HUES48 (cell line): ENCODE results near the gene PITPNC1.

Source experiments
- H3K27ac ChIP-seq: one replicate; pipeline ENCODE4 v1.7.0; 2013; ENCODE audit warnings: low read depth, low read length, inconsistent platforms
- H3K27me3 ChIP-seq: 2 replicates; pipeline ENCODE4 v1.6.1; 2013; ENCODE audit warnings: mild to moderate bottlenecking, low read length; ENCODE audit not compliant: control insufficient read depth, insufficient read depth
- H3K36me3 ChIP-seq: 2 replicates; pipeline ENCODE4 v1.6.1; 2013; ENCODE audit warnings: low read length; ENCODE audit not compliant: control insufficient read depth, insufficient read depth
- H3K4me1 ChIP-seq: 2 replicates; pipeline ENCODE4 v1.6.1; 2013; ENCODE audit warnings: mild to moderate bottlenecking, low read length; ENCODE audit not compliant: control insufficient read depth, insufficient read depth
- H3K4me3 ChIP-seq: 2 replicates; pipeline ENCODE4 v1.5.1; 2013; ENCODE audit warnings: mild to moderate bottlenecking, low read depth, low read length
- H3K9ac ChIP-seq: 2 replicates; pipeline ENCODE4 v1.6.1; 2013; ENCODE audit warnings: mild to moderate bottlenecking, low read depth, low read length, moderate library complexity
- H3K9me3 ChIP-seq: 2 replicates; pipeline ENCODE4 v1.6.1; 2013; ENCODE audit warnings: low read length; ENCODE audit not compliant: control insufficient read depth, insufficient read depth

The PITPNC1 gene

DNA sequence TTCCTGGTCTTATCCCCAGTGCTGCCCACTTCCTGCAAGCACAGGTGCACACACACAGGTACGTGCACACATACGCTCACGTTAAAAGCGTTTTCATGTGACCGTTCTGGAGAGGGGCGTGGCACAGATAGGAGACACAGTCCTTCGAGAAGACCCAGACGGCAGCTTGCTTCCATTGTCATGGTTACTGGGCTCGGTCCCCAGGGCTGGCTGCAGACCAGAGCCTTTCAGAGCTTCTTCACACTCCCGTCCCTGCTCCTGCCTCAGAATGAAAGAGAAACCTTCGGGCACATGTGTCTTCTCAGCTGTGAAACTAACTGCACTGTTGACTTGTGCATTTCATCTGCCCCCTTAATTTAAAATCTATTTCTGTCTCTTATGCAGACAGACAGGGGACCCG lies 154.2 kb downstream of the PITPNC1 start:
- Histone ChIP-seq H3K27me3 (no peaks in the 10 kb centered on the region), H3K9ac (no peak overlapping the region), H3K4me3 (no peak overlapping the region)

DNA sequence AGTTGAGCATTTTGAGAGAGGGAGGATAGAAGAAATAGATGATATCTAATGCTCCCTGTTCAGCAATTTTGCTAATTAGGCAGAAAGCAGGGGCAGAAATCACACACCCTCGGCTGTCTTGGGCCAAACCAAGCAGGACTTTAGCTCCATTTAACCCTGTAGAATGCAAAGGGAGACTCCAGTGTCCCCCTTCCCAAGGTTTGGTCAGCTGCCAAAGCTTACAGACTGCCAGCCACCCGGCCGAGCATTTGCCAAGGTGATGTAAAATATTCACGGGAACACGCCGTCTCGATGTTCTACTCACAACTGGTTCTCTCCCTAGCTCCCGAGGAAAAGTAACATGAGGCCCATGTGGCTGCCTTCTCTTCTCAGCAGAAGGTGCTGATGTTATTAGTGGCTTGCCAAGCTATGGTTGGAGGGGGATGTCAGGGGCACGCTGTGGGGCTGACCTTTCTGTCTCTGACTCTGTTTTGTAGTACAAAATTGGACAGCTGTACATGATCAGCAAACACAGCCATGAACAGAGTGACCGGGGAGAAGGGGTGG lies 155.3 kb downstream of the PITPNC1 start:
- Histone ChIP-seq H3K36me3 (peaks cover 5% of the 10 kb centered on the region; the same call in 1 of the 2 replicates), H3K9ac (no peak overlapping the region)

More for the DNA sequence above, 154.2 kb downstream of the PITPNC1 start:
- no peak overlapping the region for H3K27ac ChIP-seq
- peaks cover 24% of the 10 kb centered on the region for H3K4me1 ChIP-seq
- H3K9me3 ChIP-seq, result no peaks in the 10 kb centered on the region
- H3K36me3 ChIP-seq, result peaks cover 5% of the 10 kb centered on the region; the same call in 1 of the 2 replicates

DNA sequence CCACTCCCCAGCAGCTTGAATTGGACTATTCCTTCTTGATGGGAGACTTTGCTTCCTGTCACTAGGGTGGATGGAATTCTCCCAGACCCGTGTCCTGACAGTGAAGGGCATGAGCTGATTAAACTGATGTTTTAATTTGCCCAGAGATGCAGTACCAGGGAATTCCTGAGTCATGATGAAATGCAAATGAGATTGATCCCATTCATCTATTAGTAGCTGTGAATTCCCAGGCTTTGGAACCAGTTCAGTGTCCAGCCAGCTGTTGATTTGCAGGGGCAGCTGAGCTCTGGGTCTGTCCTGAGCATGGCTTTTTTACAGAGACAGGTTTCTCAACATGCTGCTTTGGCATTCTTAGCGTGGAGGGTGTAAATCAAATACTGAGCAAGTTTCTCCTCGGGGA lies 157.9 kb downstream of the PITPNC1 start:
- no peaks in the 10 kb centered on the region for H3K27me3 ChIP-seq
- H3K4me1 ChIP-seq, result peaks cover 12% of the 10 kb centered on the region; the same call in 1 of the 2 replicates
- no peaks in the 10 kb centered on the region for H3K9me3 ChIP-seq
- H3K9ac ChIP-seq, result no peak overlapping the region
- H3K27ac ChIP-seq, result no peak overlapping the region
- H3K4me3 ChIP-seq, result no peak overlapping the region
- H3K36me3 ChIP-seq, result peaks cover 5% of the 10 kb centered on the region; the same call in 1 of the 2 replicates

More for the DNA sequence above, 155.3 kb downstream of the PITPNC1 start:
- H3K27me3 ChIP-seq, result no peaks in the 10 kb centered on the region
- peaks cover 24% of the 10 kb centered on the region for H3K4me1 ChIP-seq
- H3K27ac ChIP-seq, result no peak overlapping the region
- H3K9me3 ChIP-seq, result no peaks in the 10 kb centered on the region
- H3K4me3 ChIP-seq, result no peak overlapping the region

DNA sequence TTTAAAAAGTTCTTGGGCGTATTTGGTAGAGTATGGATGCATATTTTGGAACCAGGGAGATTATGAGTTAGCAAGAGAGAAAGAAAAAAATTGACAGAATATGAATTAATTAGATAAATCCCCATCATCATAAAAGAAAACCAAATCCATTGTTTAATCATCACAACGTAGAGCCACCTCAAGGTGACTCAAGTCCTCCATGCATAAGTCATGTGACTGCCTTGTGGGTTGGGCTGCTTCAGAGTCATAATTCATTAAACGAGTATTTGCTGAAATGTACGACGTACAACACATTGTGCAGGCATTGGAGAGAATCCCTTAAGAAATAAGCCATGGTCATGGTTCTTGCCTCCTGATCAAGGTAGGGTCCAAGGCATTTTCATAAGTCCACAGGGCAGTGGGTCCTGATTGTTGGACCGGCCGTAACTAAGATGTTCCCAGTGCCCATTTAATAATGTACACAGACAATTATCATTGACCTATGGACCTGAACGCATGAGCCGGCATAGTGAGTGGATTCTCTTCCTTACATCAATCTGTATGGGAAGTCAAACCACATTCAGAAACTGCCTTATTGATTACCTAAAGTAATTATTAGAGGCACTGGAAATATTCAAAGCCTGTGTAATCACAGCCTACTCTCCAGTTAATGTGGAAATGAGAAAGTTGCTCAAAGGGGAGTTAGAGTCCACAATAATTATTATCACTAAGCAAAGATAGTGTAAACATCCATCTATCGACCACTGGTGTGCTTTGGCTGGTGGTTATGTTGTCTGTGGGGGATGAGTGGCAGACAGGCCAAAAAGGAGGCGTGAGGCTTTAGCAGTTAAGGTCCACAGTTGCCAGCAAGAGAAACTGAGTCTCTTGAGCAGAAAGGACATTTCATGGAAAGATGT lies 165.4 kb downstream of the PITPNC1 start:
- Histone ChIP-seq H3K4me3 (no peak overlapping the region), H3K27me3 (no peaks in the 10 kb centered on the region), H3K36me3 (no peaks in the 10 kb centered on the region), H3K9me3 (no peaks in the 10 kb centered on the region), H3K9ac (no peak overlapping the region), H3K27ac (no peak overlapping the region), H3K4me1 (no peaks in the 10 kb centered on the region)

DNA sequence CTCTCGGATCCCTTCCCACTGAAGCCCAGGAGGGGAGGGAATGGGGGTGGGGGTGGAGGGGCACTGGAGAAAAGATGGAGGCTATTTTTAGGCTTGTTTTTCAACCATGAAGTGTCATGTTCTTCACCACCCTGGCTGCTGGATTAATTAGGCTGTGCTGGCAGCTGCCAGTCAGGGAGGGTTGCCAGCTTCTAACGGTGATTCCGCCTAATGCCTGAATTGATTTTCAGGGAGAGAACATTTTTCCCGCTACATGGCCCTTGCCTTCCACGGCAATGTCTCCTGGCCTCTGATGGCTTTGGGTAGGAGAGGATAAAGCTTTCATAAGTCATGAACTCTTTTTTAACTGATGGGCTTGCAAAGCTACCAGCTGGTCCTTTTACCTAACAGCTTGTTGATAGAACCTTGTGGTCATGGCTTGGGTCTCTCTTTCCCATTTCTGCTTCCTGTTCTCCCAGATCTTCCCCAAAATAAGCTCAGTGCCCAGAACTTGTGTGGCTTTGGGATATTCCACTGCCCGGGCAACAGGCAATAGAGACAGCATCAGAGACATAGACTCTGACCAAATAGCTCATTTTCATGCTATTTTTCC lies 167.4 kb downstream of the PITPNC1 start:
- Histone ChIP-seq H3K36me3 (no peaks in the 10 kb centered on the region), H3K9ac (no peak overlapping the region), H3K4me1 (peaks cover 3% of the 10 kb centered on the region; the same call in 1 of the 2 replicates), H3K9me3 (no peaks in the 10 kb centered on the region), H3K27me3 (no peaks in the 10 kb centered on the region), H3K4me3 (no peak overlapping the region), H3K27ac (no peak overlapping the region)

DNA sequence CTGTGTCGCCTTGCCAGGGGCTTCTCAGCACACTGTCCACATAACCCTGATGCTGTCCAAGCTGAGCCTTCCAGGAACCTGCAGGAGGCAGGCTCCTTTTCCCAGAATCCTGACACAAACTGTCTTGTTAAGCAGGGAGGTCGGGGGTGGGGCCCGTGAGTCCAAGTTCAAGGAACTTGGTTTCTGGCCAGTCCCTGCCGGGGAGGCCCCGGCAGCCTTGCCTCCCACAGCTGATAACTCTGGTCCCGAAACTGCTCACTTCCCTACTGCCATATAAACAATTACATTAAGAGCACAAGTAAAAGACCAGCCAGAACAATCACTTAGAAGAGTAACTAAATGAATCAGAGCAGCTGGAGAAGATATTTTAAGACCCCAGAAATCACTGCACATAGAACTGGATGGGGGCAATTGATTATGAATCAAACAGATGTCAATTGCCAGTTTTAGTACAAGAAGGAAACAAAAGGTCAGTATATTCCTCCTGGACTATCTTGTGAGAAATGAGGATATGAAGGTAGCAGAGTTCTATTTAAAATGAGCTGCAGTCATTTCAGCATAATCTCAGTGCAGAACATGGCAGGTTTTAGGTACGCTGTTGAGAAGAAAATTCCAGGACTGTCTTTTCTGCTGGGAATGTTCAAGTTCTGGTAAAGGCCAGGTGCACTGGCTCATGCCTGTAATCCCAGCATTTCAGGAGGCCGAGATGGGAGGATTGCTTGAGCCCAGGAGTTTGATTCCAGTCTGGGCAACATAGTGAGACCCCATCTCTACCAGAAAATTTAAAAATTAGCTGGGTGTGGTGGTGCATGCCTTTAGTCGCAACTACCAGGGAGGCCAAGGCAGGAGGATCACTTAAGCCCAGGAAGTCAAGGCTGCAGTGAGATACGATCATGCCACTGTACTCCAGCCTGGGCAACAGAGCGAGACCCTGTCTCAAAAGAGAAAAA lies 169.8 kb downstream of the PITPNC1 start:
- no peak overlapping the region for H3K9ac ChIP-seq
- no peaks in the 10 kb centered on the region for H3K36me3 ChIP-seq

DNA sequence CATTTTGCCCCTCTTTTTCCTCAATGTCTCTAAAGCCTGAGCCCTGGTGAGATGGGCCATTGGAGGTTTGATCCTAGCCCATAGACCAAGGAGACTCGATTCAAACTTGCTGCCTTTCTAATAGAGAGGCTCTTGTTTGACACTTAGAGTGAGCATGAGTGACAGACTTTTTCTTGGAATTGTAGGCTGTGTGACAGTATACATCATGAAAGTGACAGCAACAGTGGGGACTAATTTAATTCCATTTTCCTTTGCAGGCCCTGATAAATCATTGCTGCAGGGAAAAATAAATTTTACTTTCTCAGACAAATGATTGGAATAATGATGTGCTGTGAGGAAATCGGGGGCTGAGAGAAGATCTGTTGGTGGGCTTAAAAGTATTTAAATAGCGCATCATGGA lies 171.6 kb downstream of the PITPNC1 start:
- no peaks in the 10 kb centered on the region for H3K27me3 ChIP-seq
- no peaks in the 10 kb centered on the region for H3K36me3 ChIP-seq
- peaks cover 9% of the 10 kb centered on the region for H3K4me1 ChIP-seq
- H3K9me3 ChIP-seq, result no peaks in the 10 kb centered on the region
- no peak overlapping the region for H3K27ac ChIP-seq
- H3K9ac ChIP-seq, result no peak overlapping the region
- H3K4me3 ChIP-seq, result no peak overlapping the region

More for the DNA sequence above, 169.8 kb downstream of the PITPNC1 start:
- no peak overlapping the region for H3K27ac ChIP-seq
- H3K27me3 ChIP-seq, result no peaks in the 10 kb centered on the region
- peaks cover 9% of the 10 kb centered on the region for H3K4me1 ChIP-seq
- no peak overlapping the region for H3K4me3 ChIP-seq
- H3K9me3 ChIP-seq, result no peaks in the 10 kb centered on the region

DNA sequence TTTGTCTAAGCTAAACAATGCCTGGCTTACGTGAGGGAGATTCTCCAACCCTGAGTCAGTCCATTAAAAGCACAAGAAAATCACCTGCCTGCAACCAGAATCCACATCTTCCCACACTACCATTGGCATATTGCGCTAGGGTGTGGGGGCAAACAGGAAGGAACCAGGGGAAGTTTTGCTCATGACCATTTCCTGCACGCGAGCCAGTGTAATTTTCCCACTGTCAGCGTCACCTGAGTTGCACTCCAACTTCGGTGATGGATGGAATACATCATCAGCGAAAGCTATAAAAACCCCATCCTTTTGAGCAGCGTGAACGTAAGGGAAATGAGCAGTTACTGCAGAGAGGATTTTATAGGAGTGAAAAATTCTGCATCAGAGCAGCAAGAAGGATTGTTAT lies 172.7 kb downstream of the PITPNC1 start:
- Histone ChIP-seq H3K27me3 (no peaks in the 10 kb centered on the region), H3K4me1 (peaks cover 9% of the 10 kb centered on the region)

DNA sequence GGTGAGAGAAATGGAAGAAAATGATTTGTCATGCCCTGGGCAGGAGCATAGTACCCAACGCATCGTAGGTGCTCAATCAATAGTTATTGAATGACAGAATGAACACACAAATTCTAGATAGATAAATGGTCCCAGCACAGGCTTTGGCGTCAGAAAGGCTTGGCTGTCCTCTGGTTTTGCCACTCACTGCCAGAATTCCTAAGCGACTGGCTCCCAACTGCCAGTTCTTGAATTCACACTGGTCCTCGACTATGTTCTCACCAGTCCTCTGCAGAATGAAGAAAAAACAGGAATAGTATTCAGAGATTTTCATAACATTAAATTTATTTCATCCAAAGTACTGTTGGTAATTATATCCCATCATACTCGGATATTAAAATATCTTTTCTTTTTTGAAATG lies 177.6 kb downstream of the PITPNC1 start:
- peaks cover 5% of the 10 kb centered on the region for H3K4me1 ChIP-seq
- H3K9me3 ChIP-seq, result no peaks in the 10 kb centered on the region
- H3K27ac ChIP-seq, result no peak overlapping the region
- H3K4me3 ChIP-seq, result no peak overlapping the region
- no peaks in the 10 kb centered on the region for H3K27me3 ChIP-seq
- H3K9ac ChIP-seq, result no peak overlapping the region
- no peaks in the 10 kb centered on the region for H3K36me3 ChIP-seq

More for the DNA sequence above, 172.7 kb downstream of the PITPNC1 start:
- no peak overlapping the region for H3K4me3 ChIP-seq
- H3K9me3 ChIP-seq, result no peaks in the 10 kb centered on the region
- H3K27ac ChIP-seq, result no peak overlapping the region
- H3K36me3 ChIP-seq, result no peaks in the 10 kb centered on the region
- H3K9ac ChIP-seq, result no peak overlapping the region

DNA sequence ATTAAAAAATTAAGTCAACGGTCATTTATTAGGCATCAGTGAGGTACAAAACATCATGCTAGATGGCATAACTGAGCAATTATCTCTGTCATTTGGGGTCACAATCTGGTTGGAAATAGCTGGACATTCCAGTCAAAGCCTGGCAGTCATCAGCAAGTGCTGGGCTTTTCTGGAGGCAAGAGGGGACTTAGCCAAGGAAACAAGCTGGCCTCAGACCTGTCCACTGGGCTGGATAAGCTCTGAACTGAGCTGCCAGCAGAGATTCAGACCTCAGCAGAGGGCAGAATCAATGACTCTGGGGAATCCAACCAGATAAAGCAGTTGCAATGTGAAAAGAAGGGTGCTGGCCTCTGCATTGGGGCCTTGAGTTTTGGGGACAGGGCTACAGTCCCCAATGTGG lies 178.8 kb downstream of the PITPNC1 start:
- no peaks in the 10 kb centered on the region for H3K4me1 ChIP-seq
- no peak overlapping the region for H3K4me3 ChIP-seq
- no peak overlapping the region for H3K27ac ChIP-seq
- H3K27me3 ChIP-seq, result no peaks in the 10 kb centered on the region
- no peaks in the 10 kb centered on the region for H3K9me3 ChIP-seq
- no peak overlapping the region for H3K9ac ChIP-seq
- no peaks in the 10 kb centered on the region for H3K36me3 ChIP-seq
